Parathyroid adenoma (tissue), 2 donors: ENCODE measurements around the gene ZNF598.

ENCODE experiments used
- H2AFZ ChIP-seq: fragments of 300-600 bp; sonication (generic); one replicate; pipeline ENCODE4 v1.7.0; 2017; ENCODE audit warnings: antibody characterized with exemption, mild to moderate bottlenecking
- H3K27ac ChIP-seq: fragments of 300-600 bp; sonication (generic); one replicate; pipeline ENCODE4 v1.7.0; 2017
- H3K27me3 ChIP-seq: fragments of 300-600 bp; sonication (generic); one replicate; pipeline ENCODE4 v1.7.0; 2017; ENCODE audit warnings: low read length; ENCODE audit not compliant: control insufficient read depth, insufficient read depth
- H3K36me3 ChIP-seq: fragments of 300-600 bp; sonication (generic); one replicate; pipeline ENCODE4 v1.7.0; 2017; ENCODE audit warnings: low read length; ENCODE audit not compliant: control insufficient read depth, insufficient read depth
- H3K4me1 ChIP-seq: fragments of 300-600 bp; sonication (generic); one replicate; pipeline ENCODE4 v1.7.0; 2017; ENCODE audit warnings: control low read depth
- H3K4me2 ChIP-seq: fragments of 300-600 bp; sonication (generic); one replicate; pipeline ENCODE4 v1.7.0; 2017; ENCODE audit warnings: low read length
- H3K4me3 ChIP-seq: fragments of 300-600 bp; sonication (generic); one replicate; pipeline ENCODE4 v1.7.0; 2017; ENCODE audit warnings: low read depth, low read length
- H3K79me2 ChIP-seq: fragments of 300-600 bp; sonication (generic); one replicate; pipeline ENCODE4 v1.7.0; 2017; ENCODE audit warnings: control low read depth
- H3K9ac ChIP-seq: fragments of 300-600 bp; sonication (generic); one replicate; pipeline ENCODE4 v1.7.0; 2017; ENCODE audit warnings: mild to moderate bottlenecking
- H3K9me3 ChIP-seq: fragments of 300-600 bp; sonication (generic); one replicate; pipeline ENCODE4 v1.7.0; 2017; ENCODE audit warnings: low read length; ENCODE audit not compliant: control insufficient read depth
- TF ChIP-seq, protein P1 (sequence below): fragments of 300-600 bp; sonication (generic); IDR thresholded peaks from one replicate; pipeline ENCODE4 v1.7.0; 2017; ENCODE audit warnings: antibody characterized with exemption, mild to moderate bottlenecking
- donor health status: primary hyperparathyroidism.

Gene ZNF598

GRCh38 chr16:1950559-1950958 is 59.1 kb downstream of the ZNF598 start:
- TF ChIP-seq, protein P1, sequence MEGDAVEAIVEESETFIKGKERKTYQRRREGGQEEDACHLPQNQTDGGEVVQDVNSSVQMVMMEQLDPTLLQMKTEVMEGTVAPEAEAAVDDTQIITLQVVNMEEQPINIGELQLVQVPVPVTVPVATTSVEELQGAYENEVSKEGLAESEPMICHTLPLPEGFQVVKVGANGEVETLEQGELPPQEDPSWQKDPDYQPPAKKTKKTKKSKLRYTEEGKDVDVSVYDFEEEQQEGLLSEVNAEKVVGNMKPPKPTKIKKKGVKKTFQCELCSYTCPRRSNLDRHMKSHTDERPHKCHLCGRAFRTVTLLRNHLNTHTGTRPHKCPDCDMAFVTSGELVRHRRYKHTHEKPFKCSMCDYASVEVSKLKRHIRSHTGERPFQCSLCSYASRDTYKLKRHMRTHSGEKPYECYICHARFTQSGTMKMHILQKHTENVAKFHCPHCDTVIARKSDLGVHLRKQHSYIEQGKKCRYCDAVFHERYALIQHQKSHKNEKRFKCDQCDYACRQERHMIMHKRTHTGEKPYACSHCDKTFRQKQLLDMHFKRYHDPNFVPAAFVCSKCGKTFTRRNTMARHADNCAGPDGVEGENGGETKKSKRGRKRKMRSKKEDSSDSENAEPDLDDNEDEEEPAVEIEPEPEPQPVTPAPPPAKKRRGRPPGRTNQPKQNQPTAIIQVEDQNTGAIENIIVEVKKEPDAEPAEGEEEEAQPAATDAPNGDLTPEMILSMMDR = no peak
- H3K27ac ChIP-seq = no peak overlapping the region
- H3K4me2 ChIP-seq = no peak overlapping the region
- no peaks in the 10 kb centered on the region for H3K9me3 ChIP-seq
- no peaks in the 10 kb centered on the region for H3K27me3 ChIP-seq
- H3K36me3 ChIP-seq = no peaks in the 10 kb centered on the region
- H3K9ac ChIP-seq = no peak overlapping the region
- H3K79me2 ChIP-seq = no peaks in the 10 kb centered on the region
- H3K4me3 ChIP-seq = no peak overlapping the region
- H3K4me1 ChIP-seq = no peaks in the 10 kb centered on the region
- H2AFZ ChIP-seq = no peak overlapping the region

DNA sequence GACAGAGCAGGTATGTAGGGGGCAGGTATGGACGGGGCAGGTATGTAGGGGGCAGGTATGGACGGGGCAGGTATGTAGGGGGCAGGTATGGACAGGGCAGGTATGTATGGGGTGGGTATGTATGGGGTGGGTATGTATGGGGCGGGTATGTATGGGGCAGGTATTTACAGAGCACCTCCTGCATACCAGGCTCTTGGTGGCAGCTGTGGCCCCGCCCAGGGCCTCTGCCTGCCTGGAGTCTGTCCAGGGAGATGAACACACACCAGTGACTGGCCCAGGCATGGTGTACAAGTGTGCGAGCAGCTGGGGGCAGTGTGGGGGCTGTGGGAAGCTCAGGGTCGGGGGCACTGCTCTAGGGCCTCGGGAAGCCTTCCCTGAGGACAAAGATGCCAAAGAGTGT is 59.6 kb downstream of the ZNF598 start:
- no peak overlapping the region for H3K4me3 ChIP-seq
- H3K27ac ChIP-seq = no peak overlapping the region
- H3K9me3 ChIP-seq = no peaks in the 10 kb centered on the region
- no peak overlapping the region for H3K9ac ChIP-seq
- H3K4me1 ChIP-seq = no peaks in the 10 kb centered on the region
- TF ChIP-seq, protein P1 = no peak
- no peaks in the 10 kb centered on the region for H3K79me2 ChIP-seq
- no peaks in the 10 kb centered on the region for H3K36me3 ChIP-seq
- H3K4me2 ChIP-seq = no peak overlapping the region
- H2AFZ ChIP-seq = no peak overlapping the region
- H3K27me3 ChIP-seq = no peaks in the 10 kb centered on the region

- H2AFZ ChIP-seq = no peak overlapping the region
- H3K9ac ChIP-seq = no peak overlapping the region
- no peak overlapping the region for H3K4me3 ChIP-seq
- no peaks in the 10 kb centered on the region for H3K79me2 ChIP-seq
- TF ChIP-seq, protein P1 = no peak
- H3K27ac ChIP-seq = no peak overlapping the region
- H3K4me2 ChIP-seq = no peak overlapping the region
- no peaks in the 10 kb centered on the region for H3K4me1 ChIP-seq
- no peaks in the 10 kb centered on the region for H3K36me3 ChIP-seq
- no peaks in the 10 kb centered on the region for H3K9me3 ChIP-seq
- H3K27me3 ChIP-seq = no peaks in the 10 kb centered on the region
Measured at GRCh38 chr16:1949507-1949906, 60.1 kb downstream of the ZNF598 start.
